ENCODE measurements around the gene WNT3.
"Not testable (repeated sequence)": the region's sequence is repeated elsewhere in the genome, so short reads cannot be mapped to it uniquely, and the experiment has no call there.

The WNT3 gene

DNA sequence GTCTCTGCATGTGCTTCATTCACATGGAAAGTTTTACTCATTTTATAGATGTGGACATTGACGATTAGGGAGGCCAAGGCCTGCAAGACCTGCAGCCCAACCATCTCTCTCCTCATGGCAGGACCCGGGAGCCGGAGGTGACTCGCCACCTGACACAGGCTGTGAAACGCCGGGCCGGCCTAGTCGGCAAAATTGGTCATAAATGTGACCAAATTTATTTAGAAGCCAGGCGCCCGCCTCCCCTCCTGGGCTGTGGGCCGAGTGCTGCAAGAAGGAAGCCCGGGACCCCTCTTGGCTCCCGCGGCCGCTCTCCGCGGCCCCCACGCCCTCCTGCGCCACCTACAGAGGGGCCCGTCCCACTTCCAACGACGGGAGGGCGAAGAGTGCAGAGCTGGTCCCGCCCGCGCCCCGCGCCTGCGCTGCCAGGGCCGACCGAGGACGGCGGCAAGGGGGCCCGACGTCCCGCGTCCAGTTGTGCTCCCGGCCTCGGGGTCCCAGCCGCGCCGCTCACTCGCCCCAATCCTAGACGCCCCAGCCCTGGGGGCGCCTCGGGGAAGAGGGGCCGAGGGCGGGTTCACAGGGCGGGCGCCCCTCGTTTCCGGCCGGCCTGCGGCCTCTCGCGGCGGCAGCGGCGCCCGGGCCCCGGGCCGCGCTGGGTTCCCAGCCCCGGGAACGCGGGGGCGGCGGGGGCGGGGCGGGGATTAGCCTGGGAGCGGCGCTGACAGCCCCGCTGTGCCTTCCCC is 47.5 kb downstream of the WNT3 start:
- DNase-seq (ENCODE audit: extremely low spot score): peak; percentile 69
- TF ChIP-seq HDGF (IDR thresholded peaks at IDR 0.05; ENCODE audit: borderline replicate concordance): no peak
- no peak for TF ChIP-seq LEF1 (IDR thresholded peaks at IDR 0.05; ENCODE audit: borderline replicate concordance)
- TF ChIP-seq L3MBTL2 (conservative IDR thresholded peaks at IDR 0.05): peak; percentile 58
- no peak for TF ChIP-seq NFRKB (IDR thresholded peaks at IDR 0.05)
- TF ChIP-seq, protein P1, sequence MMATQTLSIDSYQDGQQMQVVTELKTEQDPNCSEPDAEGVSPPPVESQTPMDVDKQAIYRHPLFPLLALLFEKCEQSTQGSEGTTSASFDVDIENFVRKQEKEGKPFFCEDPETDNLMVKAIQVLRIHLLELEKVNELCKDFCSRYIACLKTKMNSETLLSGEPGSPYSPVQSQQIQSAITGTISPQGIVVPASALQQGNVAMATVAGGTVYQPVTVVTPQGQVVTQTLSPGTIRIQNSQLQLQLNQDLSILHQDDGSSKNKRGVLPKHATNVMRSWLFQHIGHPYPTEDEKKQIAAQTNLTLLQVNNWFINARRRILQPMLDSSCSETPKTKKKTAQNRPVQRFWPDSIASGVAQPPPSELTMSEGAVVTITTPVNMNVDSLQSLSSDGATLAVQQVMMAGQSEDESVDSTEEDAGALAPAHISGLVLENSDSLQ (IDR thresholded peaks at IDR 0.05): no peak
- no peak for TF ChIP-seq FOXA1 (IDR thresholded peaks at IDR 0.05)
- ChIA-PET POLR2A (interaction anchor here (0.7 to 1.5 kb wide), 4 partner anchors 10 to 63 kb away, joined by 3 to 6 read pairs (median 4); no protein-coding TSS in a partner anchor), CTCF (interaction anchor here (0.6 kb wide), 1 partner anchor 203 kb away, joined by 3 read pairs; no protein-coding TSS in a partner anchor)

DNA sequence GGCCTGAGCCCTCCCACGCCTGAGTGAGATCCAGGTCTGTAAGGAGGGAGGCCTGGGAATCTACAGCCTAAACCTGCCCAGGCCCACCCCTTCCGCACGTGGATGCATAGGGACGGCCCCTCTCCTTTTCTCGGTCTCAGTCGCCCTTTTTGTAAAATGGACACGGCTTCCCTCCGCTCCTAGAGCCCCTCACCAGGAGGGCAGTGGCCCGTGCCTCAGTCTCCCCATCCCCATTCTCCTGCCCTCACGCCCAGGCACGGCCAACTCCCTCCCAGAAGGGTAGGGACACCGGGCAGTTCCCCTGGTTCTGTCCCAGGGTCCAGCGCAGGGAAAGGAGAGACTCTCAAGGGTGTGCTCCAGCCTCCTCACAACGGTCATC is 48.1 kb downstream of the WNT3 start:
- CTCF ChIA-PET: no interaction called here
- POLR2A ChIA-PET: interaction anchor here (0.7 to 1.5 kb wide), 5 partner anchors 11 to 63 kb away, joined by 3 to 6 read pairs (median 3); no protein-coding TSS in a partner anchor
- no peak for DNase-seq (ENCODE audit: extremely low spot score)

DNA sequence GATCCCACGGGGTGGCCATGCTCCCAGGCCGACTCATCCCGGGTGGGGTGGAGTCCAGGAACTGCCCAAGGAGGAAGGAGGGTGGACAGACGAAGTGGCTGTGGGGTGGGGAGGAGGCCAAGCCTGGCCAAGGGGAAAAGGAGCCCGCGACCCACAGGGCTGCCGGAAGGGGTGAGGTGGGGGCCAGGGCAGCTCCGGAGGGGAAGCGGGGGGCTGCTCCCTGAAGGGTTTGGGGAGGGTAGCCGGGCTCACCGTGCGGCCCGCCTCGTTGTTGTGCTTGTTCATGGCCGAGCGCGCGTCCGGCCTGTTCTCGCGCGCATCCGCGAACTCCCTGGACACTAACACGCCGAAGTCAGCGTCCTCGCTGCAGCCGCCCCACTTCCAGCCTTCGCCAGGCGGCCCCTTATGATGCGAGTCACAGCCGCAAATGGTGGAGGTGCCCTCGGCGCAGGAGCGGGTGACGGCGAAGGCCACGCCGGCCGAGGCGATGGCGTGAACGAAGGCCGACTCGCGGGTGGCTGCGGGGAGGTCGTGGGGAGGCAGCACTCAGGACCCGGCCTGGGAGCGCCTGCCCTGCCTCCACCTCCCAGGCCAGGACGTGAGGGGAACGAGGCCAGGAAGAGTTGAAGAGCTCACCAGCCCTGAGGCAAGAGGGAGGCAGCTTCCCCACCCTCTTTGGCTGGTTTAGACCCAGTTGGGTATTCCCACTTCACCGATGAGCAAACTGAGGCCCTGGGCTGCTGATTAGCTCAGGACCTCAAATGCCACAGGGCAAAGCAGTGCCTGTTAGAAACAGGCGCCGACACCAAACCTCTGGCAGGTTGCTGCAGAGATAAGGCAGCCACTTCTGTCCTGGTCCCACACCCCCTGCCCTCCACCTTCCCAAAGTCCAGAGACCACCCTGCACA is 48.7 kb downstream of the WNT3 start:
- DNase-seq (ENCODE audit: extremely low spot score): no peak
- POLR2A ChIA-PET: interaction anchor here (1.0 kb wide), 1 partner anchor 11 kb away, joined by 3 read pairs; no protein-coding TSS in a partner anchor
- CTCF ChIA-PET: no interaction called here
- TF ChIP-seq FOXA1 (IDR thresholded peaks at IDR 0.05) (no peak), ARNT (IDR thresholded peaks at IDR 0.05) (no peak), SP1 (IDR thresholded peaks at IDR 0.05) (no peak), SUZ12 (IDR thresholded peaks at IDR 0.05) (no peak), NFRKB (IDR thresholded peaks at IDR 0.05) (no peak), ZNF384 (IDR thresholded peaks at IDR 0.05) (no peak), CTBP1 (IDR thresholded peaks at IDR 0.05; ENCODE audit: borderline replicate concordance) (no peak), FOXM1 (IDR thresholded peaks at IDR 0.05; ENCODE audit: borderline replicate concordance) (no peak), L3MBTL2 (conservative IDR thresholded peaks at IDR 0.05) (no peak), HDGF (IDR thresholded peaks at IDR 0.05; ENCODE audit: borderline replicate concordance) (no peak), ELF4 (IDR thresholded peaks at IDR 0.05) (no peak), FOXK2 (IDR thresholded peaks at IDR 0.05) (no peak), BHLHE40 (IDR thresholded peaks at IDR 0.05; ENCODE audit: borderline replicate concordance) (no peak), TARDBP (IDR thresholded peaks at IDR 0.05) (no peak), LEF1 (IDR thresholded peaks at IDR 0.05; ENCODE audit: borderline replicate concordance) (no peak)
- TF ChIP-seq, protein P1 (IDR thresholded peaks at IDR 0.05): no peak

More for the DNA sequence above, 48.1 kb downstream of the WNT3 start:
- TF ChIP-seq FOXM1 (IDR thresholded peaks at IDR 0.05; ENCODE audit: borderline replicate concordance) (no peak), ARNT (IDR thresholded peaks at IDR 0.05) (no peak), TARDBP (IDR thresholded peaks at IDR 0.05) (no peak), SP1 (IDR thresholded peaks at IDR 0.05) (no peak), HDGF (IDR thresholded peaks at IDR 0.05; ENCODE audit: borderline replicate concordance) (no peak), ZNF384 (IDR thresholded peaks at IDR 0.05) (no peak), NFRKB (IDR thresholded peaks at IDR 0.05) (no peak), LEF1 (IDR thresholded peaks at IDR 0.05; ENCODE audit: borderline replicate concordance) (no peak), FOXK2 (IDR thresholded peaks at IDR 0.05) (no peak), FOXA1 (IDR thresholded peaks at IDR 0.05) (no peak), BHLHE40 (IDR thresholded peaks at IDR 0.05; ENCODE audit: borderline replicate concordance) (no peak), SUZ12 (IDR thresholded peaks at IDR 0.05) (no peak), L3MBTL2 (conservative IDR thresholded peaks at IDR 0.05) (no peak), CTBP1 (IDR thresholded peaks at IDR 0.05; ENCODE audit: borderline replicate concordance) (no peak), ELF4 (IDR thresholded peaks at IDR 0.05) (no peak)
- TF ChIP-seq, protein P1 (IDR thresholded peaks at IDR 0.05): no peak

DNA sequence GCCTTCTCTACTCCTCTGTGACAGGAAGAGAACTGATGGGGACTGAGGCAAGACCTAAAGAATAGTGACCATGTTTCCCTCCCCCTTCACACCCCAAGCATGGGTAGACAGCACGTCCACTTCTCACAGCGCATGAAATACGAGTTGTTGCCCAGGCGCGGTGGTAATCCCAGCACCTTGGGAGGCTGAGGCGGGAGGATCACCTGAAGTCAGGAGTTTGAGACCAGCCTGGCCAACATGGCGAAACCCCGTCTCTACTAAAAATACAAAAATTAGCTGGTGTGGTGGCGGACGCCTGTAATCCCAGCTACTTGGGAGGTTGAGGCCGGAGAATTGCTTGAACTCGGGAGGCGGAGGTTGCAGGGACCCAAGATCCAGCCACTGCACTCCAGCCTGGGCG is 49.6 kb downstream of the WNT3 start:
- CTCF ChIA-PET: not testable (repeated sequence)

DNA sequence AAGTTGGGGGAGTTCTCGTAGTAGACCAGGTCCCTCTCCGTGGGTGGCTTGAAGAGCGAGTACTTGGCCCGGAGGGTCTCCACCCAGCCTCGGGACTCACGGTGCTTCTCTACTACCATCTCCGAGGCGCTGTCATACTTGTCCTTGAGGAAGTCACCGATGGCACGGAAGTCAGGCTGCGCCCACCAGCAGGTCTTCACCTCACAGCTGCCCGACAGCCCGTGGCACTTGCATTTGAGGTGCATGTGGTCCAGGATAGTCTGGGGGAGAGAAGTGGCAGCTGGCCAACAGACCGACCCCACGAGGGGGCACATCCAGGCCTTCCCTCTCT is 50.0 kb downstream of the WNT3 start:
- no peak for DNase-seq (ENCODE audit: extremely low spot score)
- ChIA-PET CTCF (no interaction called here), POLR2A (no interaction called here)
- no peak for TF ChIP-seq BHLHE40 (IDR thresholded peaks at IDR 0.05; ENCODE audit: borderline replicate concordance)
- no peak for TF ChIP-seq LEF1 (IDR thresholded peaks at IDR 0.05; ENCODE audit: borderline replicate concordance)
- no peak for TF ChIP-seq ELF4 (IDR thresholded peaks at IDR 0.05)
- TF ChIP-seq FOXA1 (IDR thresholded peaks at IDR 0.05): no peak
- no peak for TF ChIP-seq L3MBTL2 (conservative IDR thresholded peaks at IDR 0.05)
- TF ChIP-seq, protein P1 (IDR thresholded peaks at IDR 0.05): no peak
- no peak for TF ChIP-seq FOXM1 (IDR thresholded peaks at IDR 0.05; ENCODE audit: borderline replicate concordance)
- TF ChIP-seq NFRKB (IDR thresholded peaks at IDR 0.05): no peak
- no peak for TF ChIP-seq SUZ12 (IDR thresholded peaks at IDR 0.05)
- no peak for TF ChIP-seq TARDBP (IDR thresholded peaks at IDR 0.05)
- TF ChIP-seq FOXK2 (IDR thresholded peaks at IDR 0.05): no peak
- TF ChIP-seq CTBP1 (IDR thresholded peaks at IDR 0.05; ENCODE audit: borderline replicate concordance): no peak
- TF ChIP-seq SP1 (IDR thresholded peaks at IDR 0.05): no peak
- no peak for TF ChIP-seq ZNF384 (IDR thresholded peaks at IDR 0.05)
- no peak for TF ChIP-seq ARNT (IDR thresholded peaks at IDR 0.05)
- no peak for TF ChIP-seq HDGF (IDR thresholded peaks at IDR 0.05; ENCODE audit: borderline replicate concordance)

More for the DNA sequence above, 49.6 kb downstream of the WNT3 start:
- DNase-seq (ENCODE audit: extremely low spot score); POLR2A ChIA-PET: not testable (repeated sequence)

All from HEK293T (cell line).